HG03378 (cell line): ENCODE data around the gene AMER2.

Experiments
- ATAC-seq: cut with Tn5 transposase; IDR thresholded peaks from one replicate; pipeline ENCODE4 v1.9.1; 2021; ENCODE audit warnings: mild to moderate bottlenecking, moderate library complexity; ENCODE audit not compliant: unreplicated experiment

AMER2 gene

GRCh38 chr13:25153736-25154135 lies 18.4 kb downstream of the AMER2 start:
- ATAC-seq: no peak

- no peak for ATAC-seq
Measured at GRCh38 chr13:25151626-25152195, 20.4 kb downstream of the AMER2 start.

GRCh38 chr13:25149711-25150110 lies 22.4 kb downstream of the AMER2 start:
- ATAC-seq: no peak

GRCh38 chr13:25148402-25148771 lies 23.7 kb downstream of the AMER2 start:
- no peak for ATAC-seq

- ATAC-seq: peak; percentile 79
Measured at GRCh38 chr13:25147638-25148401, 24.3 kb downstream of the AMER2 start.

- ATAC-seq: no peak
Measured at GRCh38 chr13:25143706-25144105, 28.4 kb downstream of the AMER2 start.

- no peak for ATAC-seq
Measured at GRCh38 chr13:25141042-25141441, 31.0 kb downstream of the AMER2 start.

GRCh38 chr13:25137788-25138115 lies 34.3 kb downstream of the AMER2 start:
- no peak for ATAC-seq

GRCh38 chr13:25136880-25137787 lies 35.0 kb downstream of the AMER2 start:
- no peak for ATAC-seq

GRCh38 chr13:25135896-25136295 lies 36.2 kb downstream of the AMER2 start:
- no peak for ATAC-seq

- no peak for ATAC-seq
Measured at GRCh38 chr13:25132751-25133390, 39.2 kb downstream of the AMER2 start.

- no peak for ATAC-seq
Measured at GRCh38 chr13:25131881-25132420, 40.1 kb downstream of the AMER2 start.

- ATAC-seq: no peak
Measured at GRCh38 chr13:25130944-25131343, 41.1 kb downstream of the AMER2 start.

GRCh38 chr13:25118378-25118905 lies 53.6 kb downstream of the AMER2 start:
- ATAC-seq: no peak

- no peak for ATAC-seq
Measured at GRCh38 chr13:25117312-25117711, 54.8 kb downstream of the AMER2 start.

GRCh38 chr13:25116044-25116443 lies 56.0 kb downstream of the AMER2 start:
- ATAC-seq: no peak

- peak; percentile 74 for ATAC-seq
Measured at GRCh38 chr13:25114220-25114619, 57.9 kb downstream of the AMER2 start.

- no peak for ATAC-seq
Measured at GRCh38 chr13:25112695-25113255, 59.3 kb downstream of the AMER2 start.
